ENCODE results near the gene PROCR. TPM values are rescaled to one million over a fixed set of nuclear protein-coding genes. Genes with fewer than 3 reads are reported as not detected.
"Not testable (repeated sequence)": the region's sequence is repeated elsewhere in the genome, so short reads cannot be mapped to it uniquely, and the experiment has no call there.

Gene PROCR
- total and polyA plus RNA-seq, 2 donors (not counting 1 experiment from before 2014, with no cell fraction given) = 24.5 to 50.5 TPM

- Histone ChIP-seq H3K9ac (ENCODE audit: insufficient read depth, low read length) (no peak overlapping the region), H3K27ac (ENCODE audit: insufficient read depth, low read length) (no peak overlapping the region), H3K36me3 (ENCODE audit: control insufficient read depth, insufficient read depth, low read length) (no peaks in the 10 kb centered on the region), H3K4me1 (ENCODE audit: control insufficient read depth, extremely low read depth, insufficient read depth, low read length) (no peaks in the 10 kb centered on the region), H3K27me3 (ENCODE audit: control insufficient read depth, insufficient read depth, low read length) (no peaks in the 10 kb centered on the region), H3K9me3 (ENCODE audit: control insufficient read depth, insufficient read depth, low read depth, low read length) (no peaks in the 10 kb centered on the region), H3K4me2 (ENCODE audit: extremely low read depth, insufficient read depth, low read length) (no peak overlapping the region), H3K79me2 (ENCODE audit: control insufficient read depth, insufficient read depth, low read length) (no peaks in the 10 kb centered on the region), H4K20me1 (ENCODE audit: control insufficient read depth, extremely low read depth, insufficient read depth, low read length) (no peaks in the 10 kb centered on the region), H3K4me3 (replicated peaks in 1 of 4; ENCODE audit: control extremely low read depth in 1 of 4, insufficient read depth in 1 of 4, low read depth in 3 of 4, low read length in 4 of 4) (no peak overlapping the region), H2AFZ (ENCODE audit: low read length) (no peak overlapping the region)
- no peak for DNase-seq (ENCODE audit: low read depth in 2 of 2)
- no peak for TF ChIP-seq EZH2 (IDR thresholded peaks at IDR 0.05; ENCODE audit: low read length, missing control alignments)
- no peak for TF ChIP-seq CTCF (conservative IDR thresholded peaks at IDR 0.05 in 1 of 2, IDR thresholded peaks at IDR 0.05 in 1 of 2; ENCODE audit: low read depth in 1 of 2, low read length in 2 of 2)
Measured at GRCh38 chr20:35191419-35192117, 19.7 kb downstream of the PROCR start.

- H3K79me2 ChIP-seq (ENCODE audit: control insufficient read depth, insufficient read depth, low read length) = no peaks in the 10 kb centered on the region
- no peak overlapping the region for H3K4me3 ChIP-seq (replicated peaks in 1 of 4; ENCODE audit: control extremely low read depth in 1 of 4, insufficient read depth in 1 of 4, low read depth in 3 of 4, low read length in 4 of 4)
- H3K4me1 ChIP-seq (ENCODE audit: control insufficient read depth, extremely low read depth, insufficient read depth, low read length) = no peaks in the 10 kb centered on the region
- no peak overlapping the region for H3K9ac ChIP-seq (ENCODE audit: insufficient read depth, low read length)
- no peak for DNase-seq (ENCODE audit: low read depth in 2 of 2)
- no peaks in the 10 kb centered on the region for H3K9me3 ChIP-seq (ENCODE audit: control insufficient read depth, insufficient read depth, low read depth, low read length)
- H3K4me2 ChIP-seq (ENCODE audit: extremely low read depth, insufficient read depth, low read length) = no peak overlapping the region
- no peak overlapping the region for H2AFZ ChIP-seq (ENCODE audit: low read length)
- no peak for TF ChIP-seq CTCF (conservative IDR thresholded peaks at IDR 0.05 in 1 of 2, IDR thresholded peaks at IDR 0.05 in 1 of 2; ENCODE audit: low read depth in 1 of 2, low read length in 2 of 2)
- no peak for TF ChIP-seq EZH2 (IDR thresholded peaks at IDR 0.05; ENCODE audit: low read length, missing control alignments)
- H3K27ac ChIP-seq (ENCODE audit: insufficient read depth, low read length) = no peak overlapping the region
- H3K27me3 ChIP-seq (ENCODE audit: control insufficient read depth, insufficient read depth, low read length) = no peaks in the 10 kb centered on the region
- no peaks in the 10 kb centered on the region for H3K36me3 ChIP-seq (ENCODE audit: control insufficient read depth, insufficient read depth, low read length)
- H4K20me1 ChIP-seq (ENCODE audit: control insufficient read depth, extremely low read depth, insufficient read depth, low read length) = no peaks in the 10 kb centered on the region
Measured at GRCh38 chr20:35192118-35192872, 20.4 kb downstream of the PROCR start.

- H3K4me3 ChIP-seq (replicated peaks in 1 of 4; ENCODE audit: control extremely low read depth in 1 of 4, insufficient read depth in 1 of 4, low read depth in 3 of 4, low read length in 4 of 4); H3K4me1 ChIP-seq (ENCODE audit: control insufficient read depth, extremely low read depth, insufficient read depth, low read length); H3K79me2 ChIP-seq (ENCODE audit: control insufficient read depth, insufficient read depth, low read length); H3K36me3 ChIP-seq (ENCODE audit: control insufficient read depth, insufficient read depth, low read length); H4K20me1 ChIP-seq (ENCODE audit: control insufficient read depth, extremely low read depth, insufficient read depth, low read length); H3K9ac ChIP-seq (ENCODE audit: insufficient read depth, low read length); H3K4me2 ChIP-seq (ENCODE audit: extremely low read depth, insufficient read depth, low read length); H3K27me3 ChIP-seq (ENCODE audit: control insufficient read depth, insufficient read depth, low read length); H3K9me3 ChIP-seq (ENCODE audit: control insufficient read depth, insufficient read depth, low read depth, low read length); H3K27ac ChIP-seq (ENCODE audit: insufficient read depth, low read length); H2AFZ ChIP-seq (ENCODE audit: low read length): not testable (repeated sequence)
- DNase-seq (ENCODE audit: low read depth in 2 of 2) = peak in 1 of 2 donors; percentile 24
Measured at GRCh38 chr20:35193031-35193791, 21.3 kb downstream of the PROCR start.
